ENCODE measurements around the gene SCG5. TPM values are rescaled to one million over a fixed set of nuclear protein-coding genes. Genes with fewer than 3 reads are reported as not detected.

The SCG5 gene
- total and polyA plus RNA-seq, 2 donors (not counting 1 experiment from before 2014, with no cell fraction given) = 27.8 to 39.8 TPM

DNA sequence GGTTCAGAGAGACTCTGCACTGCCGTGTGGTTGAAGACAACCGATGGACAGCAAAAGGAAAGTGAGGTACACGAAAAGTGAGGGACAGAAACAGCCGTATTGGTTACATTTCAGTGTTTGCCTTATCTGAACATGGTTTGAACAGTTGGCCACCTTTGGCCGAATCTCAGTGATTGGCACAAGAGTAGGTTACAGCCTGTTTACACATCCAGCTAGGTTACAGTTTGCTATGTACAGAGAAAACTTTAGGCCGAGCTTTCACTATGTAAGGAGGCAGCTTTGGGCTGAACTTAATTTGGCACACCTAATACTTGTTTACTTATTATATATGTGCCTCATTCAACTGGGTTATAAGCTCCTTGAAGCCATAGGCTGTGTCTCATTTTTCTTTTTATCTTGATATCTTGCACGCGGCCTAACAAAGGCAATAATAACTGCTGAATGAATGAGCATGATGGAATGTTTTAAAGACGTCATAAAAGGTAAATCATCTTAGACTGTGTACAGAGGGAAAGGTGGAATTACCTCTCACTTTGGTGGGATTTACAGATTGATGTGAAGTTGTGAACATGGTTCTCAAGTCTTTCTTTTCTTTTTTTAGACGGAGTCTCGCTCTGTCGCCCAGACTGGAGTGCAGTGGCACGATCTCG lies 59.1 kb downstream of the SCG5 start:
- TF ChIP-seq, protein P1, sequence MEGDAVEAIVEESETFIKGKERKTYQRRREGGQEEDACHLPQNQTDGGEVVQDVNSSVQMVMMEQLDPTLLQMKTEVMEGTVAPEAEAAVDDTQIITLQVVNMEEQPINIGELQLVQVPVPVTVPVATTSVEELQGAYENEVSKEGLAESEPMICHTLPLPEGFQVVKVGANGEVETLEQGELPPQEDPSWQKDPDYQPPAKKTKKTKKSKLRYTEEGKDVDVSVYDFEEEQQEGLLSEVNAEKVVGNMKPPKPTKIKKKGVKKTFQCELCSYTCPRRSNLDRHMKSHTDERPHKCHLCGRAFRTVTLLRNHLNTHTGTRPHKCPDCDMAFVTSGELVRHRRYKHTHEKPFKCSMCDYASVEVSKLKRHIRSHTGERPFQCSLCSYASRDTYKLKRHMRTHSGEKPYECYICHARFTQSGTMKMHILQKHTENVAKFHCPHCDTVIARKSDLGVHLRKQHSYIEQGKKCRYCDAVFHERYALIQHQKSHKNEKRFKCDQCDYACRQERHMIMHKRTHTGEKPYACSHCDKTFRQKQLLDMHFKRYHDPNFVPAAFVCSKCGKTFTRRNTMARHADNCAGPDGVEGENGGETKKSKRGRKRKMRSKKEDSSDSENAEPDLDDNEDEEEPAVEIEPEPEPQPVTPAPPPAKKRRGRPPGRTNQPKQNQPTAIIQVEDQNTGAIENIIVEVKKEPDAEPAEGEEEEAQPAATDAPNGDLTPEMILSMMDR (conservative IDR thresholded peaks at IDR 0.05 in 1 of 2, IDR thresholded peaks at IDR 0.05 in 1 of 2; ENCODE audit: low read depth in 1 of 2, low read length in 2 of 2) = no peak
- no peak for TF ChIP-seq EZH2 (IDR thresholded peaks at IDR 0.05; ENCODE audit: low read length, missing control alignments)
- Histone ChIP-seq H3K27me3 (ENCODE audit: control insufficient read depth, insufficient read depth, low read length) (no peaks in the 10 kb centered on the region), H3K4me1 (ENCODE audit: control insufficient read depth, extremely low read depth, insufficient read depth, low read length) (peaks cover 3% of the 10 kb centered on the region), H2AFZ (ENCODE audit: low read length) (no peak overlapping the region), H3K9ac (ENCODE audit: insufficient read depth, low read length) (no peak overlapping the region), H3K9me3 (ENCODE audit: control insufficient read depth, insufficient read depth, low read depth, low read length) (no peaks in the 10 kb centered on the region), H3K36me3 (ENCODE audit: control insufficient read depth, insufficient read depth, low read length) (no peaks in the 10 kb centered on the region), H3K4me3 (replicated peaks in 1 of 4; ENCODE audit: control extremely low read depth in 1 of 4, insufficient read depth in 1 of 4, low read depth in 3 of 4, low read length in 4 of 4) (no peak overlapping the region), H3K79me2 (ENCODE audit: control insufficient read depth, insufficient read depth, low read length) (no peaks in the 10 kb centered on the region), H4K20me1 (ENCODE audit: control insufficient read depth, extremely low read depth, insufficient read depth, low read length) (no peaks in the 10 kb centered on the region), H3K4me2 (ENCODE audit: extremely low read depth, insufficient read depth, low read length) (no peak overlapping the region), H3K27ac (ENCODE audit: insufficient read depth, low read length) (no peak overlapping the region)
- no peak for DNase-seq (ENCODE audit: low read depth in 2 of 2)

DNA sequence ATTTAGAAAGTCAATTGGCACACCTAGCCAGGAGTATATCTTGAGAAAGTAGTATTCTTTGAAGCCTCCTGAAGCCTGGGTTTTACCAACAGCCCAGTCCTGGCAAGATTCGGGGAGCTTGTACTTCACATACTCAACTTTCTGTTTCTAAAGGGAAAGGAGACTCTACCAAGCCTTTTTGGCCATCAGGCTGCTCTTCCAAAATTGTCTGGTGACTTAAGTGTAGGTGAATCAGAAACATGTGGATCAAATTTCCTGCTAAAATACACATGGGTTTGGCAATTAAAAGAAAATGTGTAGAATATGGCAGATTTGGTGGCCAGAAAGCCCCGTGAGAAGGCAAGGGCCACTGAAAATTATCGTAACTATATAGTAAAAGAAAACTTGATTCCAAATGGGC lies 60.4 kb downstream of the SCG5 start:
- Histone ChIP-seq H3K36me3 (ENCODE audit: control insufficient read depth, insufficient read depth, low read length) (no peaks in the 10 kb centered on the region), H3K79me2 (ENCODE audit: control insufficient read depth, insufficient read depth, low read length) (no peaks in the 10 kb centered on the region), H3K9ac (ENCODE audit: insufficient read depth, low read length) (no peak overlapping the region), H3K4me3 (replicated peaks in 1 of 4; ENCODE audit: control extremely low read depth in 1 of 4, insufficient read depth in 1 of 4, low read depth in 3 of 4, low read length in 4 of 4) (no peak overlapping the region), H3K9me3 (ENCODE audit: control insufficient read depth, insufficient read depth, low read depth, low read length) (no peaks in the 10 kb centered on the region), H4K20me1 (ENCODE audit: control insufficient read depth, extremely low read depth, insufficient read depth, low read length) (no peaks in the 10 kb centered on the region), H3K4me1 (ENCODE audit: control insufficient read depth, extremely low read depth, insufficient read depth, low read length) (peaks cover 7% of the 10 kb centered on the region), H2AFZ (ENCODE audit: low read length) (no peak overlapping the region), H3K27ac (ENCODE audit: insufficient read depth, low read length) (no peak overlapping the region), H3K4me2 (ENCODE audit: extremely low read depth, insufficient read depth, low read length) (no peak overlapping the region), H3K27me3 (ENCODE audit: control insufficient read depth, insufficient read depth, low read length) (no peaks in the 10 kb centered on the region)
- TF ChIP-seq, protein P1 (conservative IDR thresholded peaks at IDR 0.05 in 1 of 2, IDR thresholded peaks at IDR 0.05 in 1 of 2; ENCODE audit: low read depth in 1 of 2, low read length in 2 of 2) = no peak
- no peak for TF ChIP-seq EZH2 (IDR thresholded peaks at IDR 0.05; ENCODE audit: low read length, missing control alignments)
- DNase-seq (ENCODE audit: low read depth in 2 of 2) = peak in 1 of 2 donors; percentile 54

DNA sequence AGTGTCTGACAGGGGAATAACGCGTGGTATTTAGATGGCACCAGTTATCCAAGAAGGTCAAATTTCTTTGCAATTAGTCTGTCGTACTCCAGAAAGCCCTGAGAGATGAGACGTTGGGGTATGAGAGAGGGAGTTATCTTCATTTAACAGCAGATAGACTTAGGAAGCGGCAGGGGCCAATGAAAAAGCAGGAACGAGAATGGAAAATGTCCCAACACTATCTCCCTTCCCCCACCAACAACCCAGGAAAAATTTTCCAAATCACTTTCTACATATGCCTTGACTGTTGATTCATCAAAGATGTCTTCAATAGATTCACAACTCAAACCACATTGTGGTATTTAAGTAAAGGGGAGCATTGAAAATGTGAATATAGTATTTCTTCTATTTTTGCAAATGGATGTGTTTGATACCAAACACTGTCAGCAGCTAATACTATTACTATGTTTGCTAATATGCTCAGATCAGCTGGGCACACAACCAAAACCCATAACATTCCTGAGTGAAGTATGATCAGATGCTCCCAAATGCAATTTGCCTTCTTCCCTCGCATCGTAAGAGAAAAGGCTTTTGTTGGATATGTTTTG lies 63.0 kb downstream of the SCG5 start:
- H3K27me3 ChIP-seq (ENCODE audit: control insufficient read depth, insufficient read depth, low read length) = no peaks in the 10 kb centered on the region
- H4K20me1 ChIP-seq (ENCODE audit: control insufficient read depth, extremely low read depth, insufficient read depth, low read length) = no peaks in the 10 kb centered on the region
- H3K36me3 ChIP-seq (ENCODE audit: control insufficient read depth, insufficient read depth, low read length) = no peaks in the 10 kb centered on the region
- no peak overlapping the region for H3K4me3 ChIP-seq (replicated peaks in 1 of 4; ENCODE audit: control extremely low read depth in 1 of 4, insufficient read depth in 1 of 4, low read depth in 3 of 4, low read length in 4 of 4)
- H3K9ac ChIP-seq (ENCODE audit: insufficient read depth, low read length) = no peak overlapping the region
- H3K27ac ChIP-seq (ENCODE audit: insufficient read depth, low read length) = no peak overlapping the region
- no peak overlapping the region for H2AFZ ChIP-seq (ENCODE audit: low read length)
- H3K79me2 ChIP-seq (ENCODE audit: control insufficient read depth, insufficient read depth, low read length) = no peaks in the 10 kb centered on the region
- peaks cover 7% of the 10 kb centered on the region for H3K4me1 ChIP-seq (ENCODE audit: control insufficient read depth, extremely low read depth, insufficient read depth, low read length)
- TF ChIP-seq EZH2 (IDR thresholded peaks at IDR 0.05; ENCODE audit: low read length, missing control alignments) = no peak
- TF ChIP-seq, protein P1 (conservative IDR thresholded peaks at IDR 0.05 in 1 of 2, IDR thresholded peaks at IDR 0.05 in 1 of 2; ENCODE audit: low read depth in 1 of 2, low read length in 2 of 2) = no peak
- peak; percentile 58 to 87 for DNase-seq (ENCODE audit: low read depth in 2 of 2)
- H3K9me3 ChIP-seq (ENCODE audit: control insufficient read depth, insufficient read depth, low read depth, low read length) = no peaks in the 10 kb centered on the region
- no peak overlapping the region for H3K4me2 ChIP-seq (ENCODE audit: extremely low read depth, insufficient read depth, low read length)
